Stomach (tissue), 9 donors: Measurements from ENCODE around the gene NDUFAB1. TPM values are rescaled to one million over a fixed set of nuclear protein-coding genes. Genes with fewer than 3 reads are reported as not detected.

Experiments used
- DNase-seq, 2 donors: peaks; one replicate each; pipeline versions ENCODE4 v3.0.0 to v3.0.0-alpha.2; 2013 to 2019
- H3K27ac ChIP-seq, 5 donors: fragments of 200-600 bp in 4 of 5; sonication (generic) in 4 of 5; one replicate each; pipeline ENCODE4 v1.5.1; 2013 to 2019; ENCODE audit warnings: mild to moderate bottlenecking in 1 of 5, moderate library complexity in 1 of 5
- H3K27me3 ChIP-seq, 3 donors: fragments of 200-600 bp; sonication (generic); one replicate each; pipeline ENCODE4 v1.5.1; 2017 to 2019; ENCODE audit warnings: mixed run types in 1 of 3
- H3K36me3 ChIP-seq, 4 donors: fragments of 200-600 bp; sonication (generic); 1 replicate in 3 of 4; 2 replicates in 1 of 4; pipeline ENCODE4 v1.5.1; 2016 to 2019
- H3K4me1 ChIP-seq, 4 donors: fragments of 200-600 bp; sonication (generic); one replicate each; pipeline ENCODE4 v1.5.1; 2016 to 2019
- H3K4me3 ChIP-seq, 4 donors: fragments of 200-600 bp; sonication (generic) in 3 of 4; one replicate each; pipeline ENCODE4 v1.5.1; 2016 to 2019; ENCODE audit warnings: mild to moderate bottlenecking in 1 of 4
- H3K9me3 ChIP-seq, 4 donors: fragments of 200-600 bp; sonication (generic); one replicate each; pipeline ENCODE4 v1.5.1; 2016 to 2019
- EP300 ChIP-seq: sonication (generic); formaldehyde crosslinking; IDR thresholded peaks from one replicate; pipeline ENCODE4 v1.6.1; 2017; ENCODE audit warnings: antibody characterized with exemption
- POLR2A ChIP-seq, 4 donors: fragments of 450-650 bp; IDR thresholded peaks; one replicate each; pipeline ENCODE4 v1.6.1; 2016; ENCODE audit warnings: antibody characterized with exemption in 4 of 4, control low read depth in 2 of 4, mild to moderate bottlenecking in 1 of 4, moderate library complexity in 1 of 4
- POLR2AphosphoS5 ChIP-seq, 3 donors: sonication (generic); formaldehyde crosslinking; IDR thresholded peaks; one replicate each; pipeline ENCODE4 v1.6.1; 2016; ENCODE audit warnings: antibody characterized with exemption in 3 of 3
- WGBS, 5 donors: extraction: QIAGEN DNeasy Blood & Tissue Kit in 3 of 5; methylation state at CpG; one replicate each; pipeline versions ENCODE4 v1.1.5 to v1.1.7; 2013 to 2018; 5-methylcytosine and 5-hydroxymethylcytosine counted together
- intact Hi-C: fragments of 100-400 bp; cut with DNase I; formaldehyde crosslinking; loops from one replicate; pipeline ENCODE4 v1.15.1; 2023; ENCODE audit warnings: low total_unique reads
- polyA plus RNA-seq, 3 donors: library from polyadenylated mRNA; stranded (reverse); fragments of 200-250 nt; gene quantifications; one replicate each; pipeline ENCODE4 v1.2.3, GENCODE V29; 2013
- total RNA-seq, 5 donors: library from RNA; depleted of rRNA; stranded (reverse); fragments of >200 nt; gene quantifications; one replicate each; pipeline versions ENCODE4 v1.1.0 to v1.2.3, GENCODE V29; 2014 to 2016
- TF ChIP-seq, protein P1 (sequence below), 7 experiments: fragments of 450-650 bp in 4 of 7; fragments of 200-600 bp in 3 of 7; sonication (generic) in 3 of 7; IDR thresholded peaks; one replicate each; pipeline ENCODE4 v1.5.1; 2016 to 2019; ENCODE audit warnings: antibody characterized with exemption in 7 of 7, control low read depth in 2 of 7, mild to moderate bottlenecking in 1 of 7
- donor health status: healthy with polysubstance abuse.
- donor health status: Bipolar disorder and iron deficiency.
- donor health status: healthy.

The NDUFAB1 gene
- total and polyA plus RNA-seq, 8 donors, result 12.6 to 251 (median 140) TPM

DNA sequence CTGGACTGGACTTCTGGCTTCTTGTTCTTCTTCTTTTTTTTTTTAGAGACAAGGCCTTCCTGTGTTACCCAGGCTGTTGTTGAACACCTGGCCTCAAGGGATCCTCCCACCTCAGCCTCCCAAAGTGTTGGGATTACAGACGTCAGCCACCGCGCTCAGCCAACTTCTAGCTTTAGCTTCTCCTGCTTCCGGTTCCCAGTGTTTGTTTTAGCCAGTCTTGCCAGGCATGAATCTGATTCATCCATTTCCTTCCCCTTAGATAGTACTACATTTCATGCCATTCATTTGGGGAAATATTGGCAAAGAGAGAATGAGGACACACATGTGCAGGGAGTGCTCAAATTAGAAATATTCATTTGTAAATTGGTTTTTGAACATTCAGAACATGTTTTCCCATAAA lies 12.1 kb upstream of the NDUFAB1 start:
- WGBS, 5 donors, result 72 to 82% (median 79%) methylated on average over 4 of the region's 4 CpGs
- Histone ChIP-seq H3K36me3 (peaks cover 4 to 97% (median 95%) of the 10 kb centered on the region in 4 donors), H3K27me3 (no peaks in the 10 kb centered on the region), H3K4me1 (no peaks in the 10 kb centered on the region), H3K4me3 (no peak overlapping the region), H3K9me3 (no peaks in the 10 kb centered on the region), H3K27ac (peak overlapping the region in 1 of 5 donors; percentile 8)
- no peak for TF ChIP-seq EP300
- no peak for TF ChIP-seq POLR2AphosphoS5 (IDR thresholded peaks at IDR 0.05)
- TF ChIP-seq, protein P1, sequence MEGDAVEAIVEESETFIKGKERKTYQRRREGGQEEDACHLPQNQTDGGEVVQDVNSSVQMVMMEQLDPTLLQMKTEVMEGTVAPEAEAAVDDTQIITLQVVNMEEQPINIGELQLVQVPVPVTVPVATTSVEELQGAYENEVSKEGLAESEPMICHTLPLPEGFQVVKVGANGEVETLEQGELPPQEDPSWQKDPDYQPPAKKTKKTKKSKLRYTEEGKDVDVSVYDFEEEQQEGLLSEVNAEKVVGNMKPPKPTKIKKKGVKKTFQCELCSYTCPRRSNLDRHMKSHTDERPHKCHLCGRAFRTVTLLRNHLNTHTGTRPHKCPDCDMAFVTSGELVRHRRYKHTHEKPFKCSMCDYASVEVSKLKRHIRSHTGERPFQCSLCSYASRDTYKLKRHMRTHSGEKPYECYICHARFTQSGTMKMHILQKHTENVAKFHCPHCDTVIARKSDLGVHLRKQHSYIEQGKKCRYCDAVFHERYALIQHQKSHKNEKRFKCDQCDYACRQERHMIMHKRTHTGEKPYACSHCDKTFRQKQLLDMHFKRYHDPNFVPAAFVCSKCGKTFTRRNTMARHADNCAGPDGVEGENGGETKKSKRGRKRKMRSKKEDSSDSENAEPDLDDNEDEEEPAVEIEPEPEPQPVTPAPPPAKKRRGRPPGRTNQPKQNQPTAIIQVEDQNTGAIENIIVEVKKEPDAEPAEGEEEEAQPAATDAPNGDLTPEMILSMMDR (IDR thresholded peaks at IDR 0.05), result no peak
- TF ChIP-seq POLR2A (IDR thresholded peaks at IDR 0.05), result no peak
- intact Hi-C loops, result no loop called here
- no peak for DNase-seq

DNA sequence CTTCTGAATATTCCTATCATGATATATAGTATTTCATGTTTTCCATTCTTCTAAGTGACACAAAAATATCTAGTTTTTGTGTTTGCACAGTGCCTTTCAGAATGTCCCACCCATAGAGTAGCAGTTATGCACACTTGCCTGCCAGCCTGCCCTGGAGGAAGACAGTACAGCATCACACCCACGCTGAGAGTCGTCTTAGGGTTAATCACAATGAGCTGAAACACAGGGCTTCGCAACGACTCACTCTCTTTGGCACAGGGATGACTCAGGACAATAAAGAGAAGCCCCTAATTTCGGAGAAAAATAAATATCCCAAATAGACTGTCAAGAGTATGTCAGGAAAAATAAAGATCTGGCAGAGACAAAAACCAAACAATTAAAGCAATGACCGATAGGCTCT lies 11.6 kb upstream of the NDUFAB1 start:
- no peaks in the 10 kb centered on the region for H3K9me3 ChIP-seq
- no peak for DNase-seq
- WGBS, 5 donors, result 87 to 92% (median 90%) methylated on average over 6 of the region's 6 CpGs
- intact Hi-C loops, result no loop called here
- no peak overlapping the region for H3K4me3 ChIP-seq
- H3K27me3 ChIP-seq, result no peaks in the 10 kb centered on the region
- peak overlapping the region in 1 of 5 donors; percentile 8 for H3K27ac ChIP-seq
- no peaks in the 10 kb centered on the region for H3K4me1 ChIP-seq
- no peak for TF ChIP-seq EP300
- no peak for TF ChIP-seq POLR2AphosphoS5 (IDR thresholded peaks at IDR 0.05)
- TF ChIP-seq, protein P1 (IDR thresholded peaks at IDR 0.05), result no peak
- no peak for TF ChIP-seq POLR2A (IDR thresholded peaks at IDR 0.05)
- peaks cover 4 to 97% (median 95%) of the 10 kb centered on the region in 4 donors for H3K36me3 ChIP-seq

DNA sequence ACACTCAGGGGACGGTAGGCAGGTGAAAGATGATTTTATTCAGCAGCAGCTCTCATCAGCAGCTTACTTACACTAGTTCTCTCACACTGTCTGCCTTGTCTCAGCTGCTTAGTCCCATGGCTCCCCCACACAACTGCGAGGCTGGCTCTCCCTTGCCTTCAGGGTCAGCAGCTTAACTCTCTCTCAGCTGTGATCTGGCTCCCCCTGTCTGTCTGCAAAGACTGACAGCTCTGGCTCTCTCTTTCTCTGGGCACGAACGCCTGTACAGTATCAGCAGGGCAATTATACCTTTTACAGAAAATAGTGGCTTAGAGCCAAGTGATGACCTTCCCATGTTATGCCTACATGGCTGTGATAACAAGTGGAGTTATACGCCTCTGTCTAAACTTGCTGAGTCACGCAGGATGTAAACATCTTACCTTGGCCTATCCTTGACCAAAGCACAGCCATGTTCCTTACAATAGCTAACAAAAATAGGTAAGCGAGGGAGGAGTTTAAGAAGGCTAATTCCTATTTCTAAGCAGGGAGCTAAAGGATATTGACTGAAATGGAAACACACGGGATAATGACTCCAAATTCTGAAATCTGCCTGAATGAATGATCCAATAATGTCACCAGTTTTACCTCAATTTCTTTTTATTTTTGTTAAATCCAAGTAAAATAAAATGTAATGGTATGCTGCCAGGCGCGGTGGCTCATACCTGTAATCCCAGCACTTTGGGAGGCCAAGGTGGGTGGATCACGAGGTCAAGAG lies 1.1 kb upstream of the NDUFAB1 start:
- no peaks in the 10 kb centered on the region for H3K9me3 ChIP-seq
- WGBS, 5 donors, result 77 to 90% (median 82%) methylated on average over 11 of the region's 11 CpGs
- peaks cover 12 to 42% (median 29%) of the 10 kb centered on the region in 4 donors for H3K4me1 ChIP-seq
- no peak overlapping the region for H3K27ac ChIP-seq
- intact Hi-C loops, result no loop called here
- H3K36me3 ChIP-seq, result peaks cover 0 to 42% (median 31%) of the 10 kb centered on the region in 4 donors
- peak in 1 of 2 donors; percentile 29 for DNase-seq
- no peak overlapping the region for H3K4me3 ChIP-seq
- no peaks in the 10 kb centered on the region for H3K27me3 ChIP-seq
- TF ChIP-seq POLR2AphosphoS5 (IDR thresholded peaks at IDR 0.05), result no peak
- TF ChIP-seq POLR2A (IDR thresholded peaks at IDR 0.05), result no peak
- no peak for TF ChIP-seq EP300

DNA sequence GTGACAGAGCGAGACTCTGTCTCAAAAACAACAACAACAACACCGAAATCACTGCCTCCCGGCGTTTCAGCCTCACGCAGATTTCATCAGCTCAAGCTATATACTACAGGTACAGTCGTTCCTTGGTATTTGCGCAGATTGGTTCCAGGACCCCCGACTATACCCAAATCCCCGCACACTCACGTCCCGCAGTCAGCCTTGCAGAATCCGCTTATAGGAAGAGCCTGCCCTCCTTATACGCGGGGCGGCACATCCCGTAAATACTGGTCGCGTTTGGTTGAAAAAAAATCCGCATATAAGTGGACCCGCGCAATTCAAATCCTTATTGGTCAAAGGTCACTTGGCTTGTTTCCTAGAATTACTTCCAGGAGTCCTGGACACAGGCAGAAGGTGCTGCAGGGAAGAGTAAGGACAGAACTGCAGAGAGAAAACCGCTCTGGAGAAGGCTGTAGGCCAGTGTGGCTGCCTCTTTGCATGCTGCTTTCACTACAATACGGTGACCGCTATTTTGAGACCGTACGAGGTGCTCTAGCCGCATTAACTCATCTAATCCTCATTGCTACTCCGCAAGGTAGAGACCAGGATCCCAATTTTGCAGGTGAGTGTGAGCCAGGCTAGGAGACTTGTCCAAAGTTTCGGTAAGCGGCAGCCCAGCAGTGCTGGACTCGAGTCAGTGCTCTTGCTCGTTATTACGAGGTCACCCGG lies 718 bp downstream of the NDUFAB1 start:
- Histone ChIP-seq H3K36me3 (peaks cover 11 to 42% (median 34%) of the 10 kb centered on the region in 4 donors), H3K4me3 (peak overlapping the region; percentile 95 to 99 (median 98)), H3K9me3 (no peaks in the 10 kb centered on the region), H3K27me3 (no peaks in the 10 kb centered on the region), H3K4me1 (peaks cover 12 to 49% (median 33%) of the 10 kb centered on the region in 4 donors), H3K27ac (peak overlapping the region; percentile 81 to 91 (median 84))
- WGBS, 5 donors, result 12 to 24% (median 14%) methylated on average over 28 to 34 of the region's 34 CpGs
- TF ChIP-seq, protein P1 (IDR thresholded peaks at IDR 0.05), result no peak
- TF ChIP-seq POLR2AphosphoS5 (IDR thresholded peaks at IDR 0.05) (no peak), POLR2A (IDR thresholded peaks at IDR 0.05) (no peak), EP300 (no peak)
- intact Hi-C loops, result no loop called here
- DNase-seq, result peak in 1 of 2 donors; percentile 31
